Activated CD4-positive, alpha-beta T cell treated with anti-CD3 and anti-CD28 coated beads for 24 hours (primary cell): ENCODE measurements around the gene TMEM219.
"Not testable (repeated sequence)": the region's sequence is repeated elsewhere in the genome, so short reads cannot be mapped to it uniquely, and the experiment has no call there.

Experiments
- DNase-seq, 2 donors: peaks; one replicate each; pipeline ENCODE4 v3.0.0-alpha.2; 2020; ENCODE audit warnings: low read depth in 2 of 2

TMEM219 gene

DNA sequence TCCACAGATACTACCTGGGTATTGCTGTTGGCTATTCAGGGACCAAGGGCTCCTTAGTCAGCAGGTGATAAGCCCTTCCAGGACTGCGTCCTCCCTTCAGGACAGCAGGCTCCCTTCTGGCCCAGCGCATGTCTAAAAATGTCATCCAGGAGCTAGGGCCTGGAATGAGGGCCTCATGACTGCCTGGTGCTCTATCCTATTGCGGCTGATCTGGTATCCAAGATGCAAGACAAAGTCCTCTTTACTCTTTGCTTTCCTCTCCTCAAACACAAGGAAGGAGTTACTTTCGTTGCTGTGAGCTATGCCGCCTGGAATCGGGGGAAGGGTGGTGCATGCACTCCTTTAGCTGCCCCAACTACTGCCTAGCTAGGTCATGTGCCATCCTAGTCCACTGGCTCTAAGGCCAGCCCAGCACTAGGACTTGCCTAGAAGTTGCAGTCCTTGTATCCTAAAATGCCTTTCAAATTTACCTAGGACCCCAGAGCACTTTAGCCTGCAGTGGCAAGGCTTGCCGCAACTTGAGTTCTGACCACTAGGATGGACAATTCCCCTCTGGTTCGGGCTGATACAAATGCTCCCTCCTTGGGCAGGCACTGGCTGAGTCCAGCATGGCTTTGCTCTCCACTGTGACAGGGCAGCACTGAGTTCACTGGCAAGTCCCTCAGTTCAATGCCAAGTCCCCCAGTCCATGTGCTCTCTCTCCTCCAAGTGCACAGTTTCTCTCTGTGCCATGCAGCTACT is 10.1 kb upstream of the TMEM219 start:
- no peak for DNase-seq

DNA sequence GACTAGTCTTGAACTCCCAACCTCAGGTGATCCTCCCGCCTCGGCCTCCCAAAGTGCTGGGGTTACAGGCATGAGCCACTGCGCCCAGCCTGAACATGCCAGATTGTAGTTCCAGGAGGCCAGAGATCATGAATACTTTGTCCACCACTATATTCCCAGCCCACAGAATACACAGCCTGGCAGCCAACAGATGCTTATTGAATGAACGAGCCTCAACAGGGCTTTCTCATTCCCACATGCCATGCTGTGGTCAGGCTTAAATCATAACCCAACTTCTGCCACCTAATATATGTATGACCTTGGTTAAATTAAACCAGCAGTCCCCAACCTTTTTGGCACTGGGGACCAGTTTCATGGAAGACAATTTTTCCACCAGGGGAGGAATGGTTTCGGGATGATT is 3.1 kb upstream of the TMEM219 start:
- DNase-seq: no peak

DNA sequence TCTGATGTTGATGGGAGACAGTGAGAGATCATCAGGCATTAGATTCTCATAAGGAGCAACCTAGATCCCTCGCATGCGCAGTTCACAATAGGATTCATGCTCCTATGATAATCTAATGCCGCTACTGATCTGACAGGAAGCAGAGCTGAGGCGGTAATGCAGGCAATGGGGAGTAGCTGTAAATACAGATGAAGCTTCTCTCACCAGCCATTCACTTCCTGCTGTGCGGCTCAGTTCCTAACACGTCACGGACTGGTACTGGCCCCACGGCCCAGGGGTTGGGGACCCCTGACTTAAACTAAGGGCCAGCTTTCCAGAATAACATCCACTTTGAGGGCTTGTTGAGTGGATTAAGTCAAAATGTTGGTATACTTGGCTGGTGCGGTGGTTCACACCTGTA is 2.6 kb upstream of the TMEM219 start:
- DNase-seq: no peak

GRCh38 chr16:29959821-29960220 is 2.1 kb upstream of the TMEM219 start:
- not testable (repeated sequence) for DNase-seq

DNA sequence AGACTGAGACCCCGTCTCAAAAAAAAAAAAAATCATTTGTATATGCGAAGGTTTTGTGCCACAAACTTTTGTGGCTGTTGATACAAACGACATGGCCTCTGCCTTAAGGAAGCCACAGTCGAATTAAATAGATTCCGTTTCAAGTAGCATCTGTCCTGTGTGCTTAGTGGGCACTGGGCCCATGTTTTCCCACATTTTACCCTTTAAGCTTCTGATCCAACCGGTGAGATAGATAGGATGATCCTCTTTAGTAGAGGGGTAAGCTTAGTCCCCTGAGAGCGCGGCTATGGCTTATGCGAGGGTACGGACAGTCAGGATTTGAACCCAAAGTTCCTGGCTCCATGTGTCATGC is 776 bp upstream of the TMEM219 start:
- DNase-seq: no peak

GRCh38 chr16:29962344-29962994 is 590 bp downstream of the TMEM219 start:
- DNase-seq: no peak

DNA sequence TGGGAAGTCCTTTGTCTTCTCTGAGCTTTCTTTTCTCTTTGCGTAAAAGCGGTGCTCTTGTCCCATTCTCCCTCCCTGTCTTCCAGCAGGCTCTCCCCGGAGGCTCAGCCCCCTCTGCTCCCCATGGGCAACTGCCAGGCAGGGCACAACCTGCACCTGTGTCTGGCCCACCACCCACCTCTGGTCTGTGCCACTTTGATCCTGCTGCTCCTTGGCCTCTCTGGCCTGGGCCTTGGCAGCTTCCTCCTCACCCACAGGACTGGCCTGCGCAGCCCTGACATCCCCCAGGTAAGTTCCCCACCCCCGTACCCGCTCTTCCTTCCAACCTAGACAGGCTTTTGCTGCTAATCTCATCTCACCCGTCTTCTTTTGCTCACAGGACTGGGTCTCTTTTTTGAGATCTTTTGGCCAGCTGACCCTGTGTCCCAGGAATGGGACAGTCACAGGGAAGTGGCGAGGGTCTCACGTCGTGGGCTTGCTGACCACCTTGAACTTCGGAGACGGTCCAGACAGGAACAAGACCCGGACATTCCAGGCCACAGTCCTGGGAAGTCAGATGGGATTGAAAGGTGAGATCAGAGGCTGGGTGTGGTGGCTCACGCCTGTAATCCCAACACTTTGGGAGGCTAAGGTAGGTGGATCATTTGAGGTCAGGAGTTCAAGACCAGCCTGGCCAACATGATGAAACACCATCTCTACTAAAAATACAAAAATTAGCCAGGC is 1.3 kb downstream of the TMEM219 start:
- DNase-seq: no peak

GRCh38 chr16:29968205-29968604 is 6.3 kb downstream of the TMEM219 start:
- DNase-seq: no peak

DNA sequence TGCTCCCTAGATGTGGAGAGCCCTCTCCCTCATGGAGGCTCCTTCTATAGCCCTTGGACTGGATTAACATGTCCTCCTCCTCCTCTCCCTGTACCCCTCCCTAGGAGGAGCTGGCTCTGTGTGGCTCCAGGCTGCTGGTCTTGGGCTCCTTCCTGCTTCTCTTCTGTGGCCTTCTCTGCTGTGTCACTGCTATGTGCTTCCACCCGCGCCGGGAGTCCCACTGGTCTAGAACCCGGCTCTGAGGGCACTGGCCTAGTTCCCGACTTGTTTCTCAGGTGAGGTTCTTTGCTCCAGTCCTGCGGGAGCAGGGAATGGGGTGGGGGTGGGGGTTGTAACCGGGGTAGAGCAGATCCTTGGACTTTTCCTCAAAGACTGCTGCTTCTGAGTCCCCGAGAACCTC is 9.4 kb downstream of the TMEM219 start:
- DNase-seq: no peak

DNA sequence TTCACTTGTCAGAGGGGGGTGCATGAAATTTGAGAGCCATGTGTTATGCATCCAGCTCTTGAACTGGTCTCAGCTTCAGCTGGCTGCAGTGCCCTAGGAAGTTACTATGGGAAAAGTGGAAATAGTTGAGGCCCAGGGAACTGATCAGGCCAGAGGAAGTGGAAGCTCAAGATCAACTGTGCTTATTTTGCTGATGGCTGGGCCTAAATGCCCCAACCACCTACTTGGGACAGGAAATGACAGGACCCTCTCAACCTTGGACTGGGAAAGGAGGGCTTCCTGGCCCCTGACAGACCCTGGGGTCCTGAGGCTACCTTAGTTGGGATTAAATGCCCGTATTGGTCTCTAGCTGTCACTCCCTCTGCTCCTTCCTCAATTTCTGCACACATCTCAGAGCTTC is 10.6 kb downstream of the TMEM219 start:
- DNase-seq: no peak

DNA sequence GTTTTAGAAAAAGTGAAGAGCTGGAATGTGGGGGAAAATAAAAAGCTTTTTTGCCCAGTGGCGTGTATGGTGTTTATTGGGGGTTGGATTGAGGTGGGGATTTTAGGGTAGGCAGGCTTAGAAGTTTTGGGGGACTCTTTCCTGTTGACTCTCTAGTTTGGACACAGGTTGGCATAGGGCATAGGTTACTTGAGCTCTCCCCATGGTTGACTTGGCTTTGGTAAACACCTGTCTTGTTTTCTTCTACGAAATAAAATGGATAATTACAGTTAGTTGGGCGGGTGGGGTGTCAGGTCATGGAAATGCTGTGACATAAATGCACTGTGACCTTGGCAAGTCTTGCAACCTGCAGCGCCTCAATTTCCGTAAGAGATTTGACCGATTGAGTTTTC is 11.1 kb downstream of the TMEM219 start:
- no peak for DNase-seq

DNA sequence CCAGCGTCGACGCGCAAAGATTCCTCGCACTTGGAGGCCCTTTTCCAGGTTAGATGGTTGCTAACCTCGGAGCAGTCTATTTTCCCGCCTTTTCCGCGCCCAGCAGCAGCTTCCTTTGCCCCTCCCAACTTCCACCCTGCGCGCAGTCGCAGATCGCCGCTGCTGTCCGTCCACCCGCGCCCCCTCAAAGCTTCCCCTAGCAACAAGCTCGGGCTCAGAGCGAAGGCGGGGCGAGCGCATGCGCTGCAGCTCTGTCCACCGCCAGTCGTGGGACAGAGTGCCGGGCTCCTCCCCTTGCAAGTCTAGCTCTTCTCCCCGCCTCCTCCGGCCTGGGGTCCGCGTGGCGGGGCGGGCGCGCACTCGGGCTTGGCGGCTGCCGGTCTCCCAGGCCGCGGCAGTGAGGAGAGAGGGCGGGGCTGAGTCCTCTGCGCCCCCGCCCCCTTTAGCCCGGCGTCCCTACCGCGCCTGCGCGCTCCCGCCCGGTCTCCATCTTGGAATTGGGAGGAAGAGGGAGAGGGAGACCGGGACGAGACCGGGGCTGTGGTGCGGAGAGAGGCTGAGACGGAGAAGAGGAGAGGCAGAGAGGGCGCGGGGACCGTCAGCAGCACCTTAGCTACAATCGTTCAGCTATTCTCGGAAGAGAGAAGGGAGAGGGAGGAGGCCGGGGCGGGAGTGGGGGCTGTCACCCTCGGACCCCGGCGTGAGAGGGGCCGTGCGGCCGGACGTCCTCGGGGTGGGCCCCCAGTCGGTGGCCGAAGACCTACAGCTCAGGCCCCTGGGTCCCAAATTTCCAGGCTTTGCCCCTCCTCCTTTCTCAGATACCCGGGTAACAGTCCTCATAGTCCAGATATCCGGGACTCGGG is 11.7 kb downstream of the TMEM219 start, which contains the start of gene TAOK2:
Gene TAOK2, plus strand, starts transcription at position 485 of the 863 bp plus-strand sequence. CDS start 3,905 bp downstream, outside the sequence.
- peak; percentile 96 for DNase-seq

DNA sequence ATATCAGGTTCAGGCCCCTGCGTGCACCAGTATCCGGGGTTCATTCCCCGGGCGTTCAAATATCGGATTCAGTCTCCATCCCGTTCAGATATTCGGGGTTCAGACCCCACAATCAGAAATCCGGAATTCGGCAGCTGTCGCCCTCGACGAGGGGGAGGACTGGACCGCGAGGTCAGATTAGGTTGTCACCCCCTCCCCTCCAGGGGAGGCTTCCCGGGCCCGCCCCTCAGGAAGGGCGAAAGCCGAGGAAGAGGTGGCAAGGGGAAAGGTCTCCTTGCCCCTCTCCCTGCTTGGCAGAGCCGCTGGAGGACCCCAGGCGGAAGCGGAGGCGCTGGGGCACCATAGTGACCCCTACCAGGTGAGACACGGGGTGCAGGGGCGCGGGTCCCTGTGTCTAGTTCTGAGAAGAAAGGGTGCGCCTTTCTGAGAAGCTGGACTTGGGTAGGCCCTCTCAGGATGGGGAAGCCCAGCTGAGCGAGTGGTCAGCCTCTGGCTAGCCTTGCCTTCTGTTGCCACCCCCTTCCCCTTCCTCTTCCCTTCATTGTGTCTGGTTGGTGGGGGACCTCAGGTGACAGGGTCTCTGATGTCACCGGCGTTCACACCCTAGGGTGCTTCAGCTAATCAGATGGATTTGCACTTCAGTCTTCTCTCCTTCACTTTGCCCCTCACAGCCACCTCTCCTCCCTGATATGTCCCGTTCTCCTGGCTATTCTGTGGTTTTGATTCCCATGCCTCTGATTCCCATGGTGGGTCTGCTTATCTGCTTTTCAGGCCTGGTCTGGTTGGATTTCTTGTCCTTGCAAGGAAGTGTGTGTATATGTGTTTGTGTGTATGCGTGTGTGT is 12.6 kb downstream of the TMEM219 start:
- DNase-seq: no peak

- DNase-seq: no peak
Observed at GRCh38 chr16:29975134-29975538, 13.3 kb downstream of the TMEM219 start.

GRCh38 chr16:29975811-29976511 is 14.1 kb downstream of the TMEM219 start:
- DNase-seq: no peak

DNA sequence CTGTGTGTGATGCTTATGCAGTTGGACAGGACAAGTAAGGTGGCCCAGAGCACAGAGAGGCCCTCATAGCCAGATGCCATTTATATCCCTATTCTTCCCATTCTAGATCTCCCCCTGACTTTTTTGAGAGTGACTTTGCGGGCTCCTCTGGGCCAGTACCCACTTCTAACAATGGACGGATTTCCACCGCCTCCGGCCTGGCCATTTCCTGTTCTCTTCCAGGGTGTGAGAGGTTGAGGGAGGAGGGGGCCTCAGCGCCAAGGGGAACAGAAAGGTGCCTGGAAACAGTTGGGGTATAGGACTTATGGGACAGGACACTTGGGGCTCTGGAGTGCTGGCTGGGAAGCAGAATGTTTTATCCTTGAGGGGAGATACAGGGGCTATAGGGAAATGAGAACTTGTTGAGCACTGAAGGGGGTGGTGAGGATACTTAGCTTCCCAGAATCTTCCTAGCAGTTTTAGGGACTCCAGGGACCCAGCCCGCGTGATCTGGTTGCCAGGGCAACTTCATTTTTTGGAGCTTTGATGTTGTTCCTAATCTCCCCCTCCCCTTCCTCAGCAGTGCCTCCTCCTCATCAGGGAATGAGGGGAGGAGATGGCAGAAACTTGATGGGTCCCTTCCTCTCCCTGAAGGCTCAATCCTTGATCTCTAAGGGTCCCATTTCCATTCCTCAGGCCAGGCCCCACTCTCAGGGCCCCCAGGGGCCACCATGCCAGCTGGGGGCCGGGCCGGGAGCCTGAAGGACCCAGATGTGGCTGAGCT is 15.4 kb downstream of the TMEM219 start:
- DNase-seq: no peak

DNA sequence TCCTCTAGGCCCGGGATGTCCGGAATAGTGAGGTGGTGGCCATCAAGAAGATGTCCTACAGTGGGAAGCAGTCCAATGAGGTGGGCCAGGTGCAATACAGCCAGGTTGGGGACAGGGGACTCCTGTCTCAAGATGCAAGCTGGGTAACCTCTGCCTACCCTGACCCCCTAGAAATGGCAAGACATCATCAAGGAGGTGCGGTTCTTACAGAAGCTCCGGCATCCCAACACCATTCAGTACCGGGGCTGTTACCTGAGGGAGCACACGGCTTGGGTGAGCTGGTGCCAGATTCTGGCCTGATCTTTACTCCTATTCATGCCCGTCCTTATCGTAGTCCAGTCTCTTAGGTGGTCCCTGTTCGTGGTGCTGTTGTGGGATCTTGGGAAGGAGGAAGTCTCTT is 16.2 kb downstream of the TMEM219 start:
- DNase-seq: no peak

DNA sequence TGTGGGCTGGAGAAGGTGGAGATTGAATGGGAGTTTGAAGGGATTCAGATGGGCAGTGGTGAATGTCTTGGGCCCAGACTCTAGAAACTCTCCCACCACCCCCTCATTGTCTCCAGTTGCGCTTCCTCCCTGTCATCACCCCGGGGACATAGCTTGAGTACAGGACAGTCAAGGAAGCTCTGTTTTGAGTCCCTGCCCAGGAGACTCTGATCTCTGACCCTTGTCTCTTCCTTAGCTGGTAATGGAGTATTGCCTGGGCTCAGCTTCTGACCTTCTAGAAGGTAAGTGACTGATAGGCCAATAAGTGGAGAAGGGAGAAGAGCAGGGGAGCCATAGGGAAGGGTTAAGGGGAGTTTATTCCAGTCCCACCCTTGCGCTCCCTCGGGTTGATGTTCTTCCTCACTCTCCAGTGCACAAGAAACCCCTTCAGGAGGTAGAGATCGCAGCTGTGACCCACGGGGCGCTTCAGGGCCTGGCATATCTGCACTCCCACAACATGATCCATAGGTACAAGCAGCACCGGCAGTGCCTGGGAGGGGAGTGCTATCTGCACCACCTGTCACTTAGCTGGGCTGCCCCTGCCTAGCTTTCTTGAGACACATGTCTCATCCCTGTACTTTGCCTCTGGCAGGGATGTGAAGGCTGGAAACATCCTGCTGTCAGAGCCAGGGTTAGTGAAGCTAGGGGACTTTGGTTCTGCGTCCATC is 16.8 kb downstream of the TMEM219 start:
- DNase-seq: no peak
